Liver (tissue), 3 donors: ENCODE data around the gene DNM2.
A peak's percentile ranks its signal among the peaks of the same experiment; 100 is the strongest.

Experiments
- CTCF ChIP-seq: fragments of 150-350 bp; IDR thresholded peaks from 2 replicates; pipeline ENCODE4 v1.5.1; 2017; ENCODE audit warnings: improper control_type of control experiment, low read depth, low read length; ENCODE audit not compliant: missing input control
- EGR1 ChIP-seq, 2 donors: IDR thresholded peaks; 2 replicates each; pipeline ENCODE4 v1.6.1; 2016 to 2018; ENCODE audit warnings: antibody characterized with exemption in 2 of 2, low read depth in 2 of 2
- JUND ChIP-seq, 2 donors: IDR thresholded peaks; 2 replicates each; pipeline ENCODE4 v1.6.1; 2016; ENCODE audit warnings: antibody characterized with exemption in 2 of 2
- REST ChIP-seq: IDR thresholded peaks from 2 replicates; pipeline ENCODE4 v1.6.1; 2016; ENCODE audit warnings: antibody characterized with exemption, mild to moderate bottlenecking
- ZBTB33 ChIP-seq: IDR thresholded peaks from 2 replicates; pipeline ENCODE4 v1.6.1; 2016; ENCODE audit warnings: antibody characterized with exemption
- donor health status: healthy.
- donor health status: healthy.

- no peak for TF ChIP-seq ZBTB33
- no peak for TF ChIP-seq EGR1 (IDR thresholded peaks at IDR 0.05; ENCODE audit: low read depth in 2 of 2)
- TF ChIP-seq CTCF: no peak
- TF ChIP-seq REST: peak; percentile 67
- no peak for TF ChIP-seq JUND (IDR thresholded peaks at IDR 0.05)
Observed at GRCh38 chr19:10751109-10751953, 33.5 kb downstream of the DNM2 start.
